ENCODE measurements around the gene TBK1. TPM values are rescaled to one million over a fixed set of nuclear protein-coding genes. Genes with fewer than 3 reads are reported as not detected.

TBK1 gene
- total and polyA plus RNA-seq, 10 of the 15 experiments (the other 5 are each of a cell fraction or from before 2014, with no cell fraction given) = 13.4 to 49.3 (median 37.7) TPM

GRCh38 chr12:64459394-64459891, 7.5 kb downstream of the TBK1 start:
- H4K20me1 ChIP-seq (ENCODE audit: control insufficient read depth, insufficient read depth) = no peaks in the 10 kb centered on the region
- ATAC-seq = peak; percentile 70
- H3K4me2 ChIP-seq (ENCODE audit: control insufficient read depth, insufficient read depth) = peak overlapping the region; percentile 99
- peak overlapping the region; percentile 62 for H3K4me3 ChIP-seq
- BruUV-seq (replicated peaks) = TSS peak; percentile 7
- ChIA-PET RAD21 (ENCODE audit: unreplicated experiment) (interaction anchor here (1.1 kb wide), 1 partner anchor 151 kb away, joined by 3 read pairs; no protein-coding TSS in a partner anchor), POLR2A (no interaction called here), CTCF (interaction anchor here (0.9 to 1.1 kb wide), 2 partner anchors 55 to 343 kb away, joined by 3 read pairs; partner anchors contain the start of gene XPOT), SMC1A (ENCODE audit: uncharacterized antibody, unreplicated experiment) (interaction anchor here (1.0 to 2.0 kb wide), 3 partner anchors 8 to 10 kb away, joined by 3 to 5 read pairs (median 4); no protein-coding TSS in a partner anchor)
- peaks cover 13% of the 10 kb centered on the region for H3K4me1 ChIP-seq (ENCODE audit: control insufficient read depth, insufficient read depth, low read length)
- 0% methylated on average over 3 of the region's 3 CpGs for WGBS (ENCODE audit: insufficient coverage, insufficient replicate concordance, low lambda C conversion rate, missing lambda C conversion rate)
- intact Hi-C loops (cut with micrococcal nuclease; ENCODE audit: unreplicated experiment) = no loop called here
- H2AFZ ChIP-seq (ENCODE audit: control insufficient read depth, low read depth, low read length) = peak overlapping the region; percentile 62
- no peak for TF ChIP-seq ELK1 (IDR thresholded peaks at IDR 0.05; ENCODE audit: low read depth, low read length)
- peak; percentile 31; the same call in 1 of the 2 replicates for TF ChIP-seq MTA2 (IDR thresholded peaks at IDR 0.05; ENCODE audit: low read depth)
- TF ChIP-seq JUNB (IDR thresholded peaks at IDR 0.05) = 0 out of 2 replicates have a peak, but pooled peaks have one; percentile 6
- TF ChIP-seq IKZF2 (IDR thresholded peaks at IDR 0.05) = peak in 1 of 2 experiments; percentile 29; a peak in 1 of 4 replicates
- TF ChIP-seq MXI1 (IDR thresholded peaks at IDR 0.05; ENCODE audit: low read depth, low read length) = peak; percentile 52; the same call in 1 of the 2 replicates
- 0 out of 2 replicates have a peak, but pooled peaks have one; percentile 36 for TF ChIP-seq NBN (IDR thresholded peaks at IDR 0.05)
- no peak for TF ChIP-seq ZSCAN29 (IDR thresholded peaks at IDR 0.05)
- TF ChIP-seq E2F8 (IDR thresholded peaks at IDR 0.05; ENCODE audit: low read depth, partially characterized antibody) = peak; percentile 21
- H3K27me3 ChIP-seq (replicated peaks in 1 of 2; ENCODE audit: control insufficient read depth in 2 of 2, insufficient read depth in 2 of 2, low read length in 1 of 2) = no peaks in the 10 kb centered on the region
- H3K9me3 ChIP-seq (replicated peaks; ENCODE audit: control insufficient read depth, insufficient read depth, low read length) = no peaks in the 10 kb centered on the region
- peaks cover 2 to 10% of the 10 kb centered on the region in 2 experiments; a peak in 3 of 4 replicates for H3K36me3 ChIP-seq (ENCODE audit: control insufficient read depth in 2 of 2, insufficient read depth in 2 of 2, low read length in 1 of 2)
- peak overlapping the region; percentile 79 for H3K27ac ChIP-seq (ENCODE audit: control insufficient read depth, insufficient read depth)
- in situ Hi-C loops (cut with MboI) = no loop called here
- H3K9ac ChIP-seq (ENCODE audit: control insufficient read depth, insufficient read depth, low read length) = peak overlapping the region; percentile 65
- peak; percentile 59 for FAIRE-seq
- H3K79me2 ChIP-seq (ENCODE audit: control insufficient read depth, insufficient read depth, low read length) = peaks cover 57% of the 10 kb centered on the region
- DNase-seq (ENCODE audit: low read depth, low spot score) = no peak

Measured in GM12878 (cell line).